NCI-H2227 treated with DMSO at 0.1 percent for 48 hours (cell line): ENCODE measurements around the gene CAMK1D.

Source experiments
- DNase-seq: peaks from one replicate; lab custom pipeline; 2025; lab: John Stamatoyannopoulos, UW

CAMK1D gene

GRCh38 chr10:12403119-12403518 is 53.8 kb downstream of the CAMK1D start:
- no peak for DNase-seq

GRCh38 chr10:12405342-12406320 is 56.3 kb downstream of the CAMK1D start:
- DNase-seq = no peak

GRCh38 chr10:12406764-12407400 is 57.5 kb downstream of the CAMK1D start:
- no peak for DNase-seq

GRCh38 chr10:12408472-12408871 is 59.1 kb downstream of the CAMK1D start:
- DNase-seq = no peak

- DNase-seq = no peak
These were observed 59.8 kb downstream of the CAMK1D start for GRCh38 chr10:12409161-12409560.

GRCh38 chr10:12409613-12410012 is 60.3 kb downstream of the CAMK1D start:
- no peak for DNase-seq

- DNase-seq = no peak
These were observed 63.5 kb downstream of the CAMK1D start for GRCh38 chr10:12412666-12413368.

- no peak for DNase-seq
These were observed 64.0 kb downstream of the CAMK1D start for GRCh38 chr10:12413369-12413711.

GRCh38 chr10:12414278-12414989 is 65.1 kb downstream of the CAMK1D start:
- no peak for DNase-seq

- DNase-seq = no peak
These were observed 67.2 kb downstream of the CAMK1D start for GRCh38 chr10:12416344-12417050.

GRCh38 chr10:12417331-12417730 is 68.0 kb downstream of the CAMK1D start:
- DNase-seq = no peak

GRCh38 chr10:12418000-12418399 is 68.7 kb downstream of the CAMK1D start:
- DNase-seq = no peak

GRCh38 chr10:12418725-12419261 is 69.4 kb downstream of the CAMK1D start:
- no peak for DNase-seq

- no peak for DNase-seq
These were observed 70.0 kb downstream of the CAMK1D start for GRCh38 chr10:12419262-12419847.

GRCh38 chr10:12420530-12421120 is 71.3 kb downstream of the CAMK1D start:
- DNase-seq = no peak

- no peak for DNase-seq
These were observed 72.8 kb downstream of the CAMK1D start for GRCh38 chr10:12422189-12422588.

GRCh38 chr10:12423896-12424295 is 74.5 kb downstream of the CAMK1D start:
- DNase-seq = no peak

- no peak for DNase-seq
These were observed 77.9 kb downstream of the CAMK1D start for GRCh38 chr10:12427276-12427675.

- DNase-seq = no peak
These were observed 79.2 kb downstream of the CAMK1D start for GRCh38 chr10:12428447-12429135.
